Measurements from ENCODE around the gene PRDX1.

The PRDX1 gene

DNA sequence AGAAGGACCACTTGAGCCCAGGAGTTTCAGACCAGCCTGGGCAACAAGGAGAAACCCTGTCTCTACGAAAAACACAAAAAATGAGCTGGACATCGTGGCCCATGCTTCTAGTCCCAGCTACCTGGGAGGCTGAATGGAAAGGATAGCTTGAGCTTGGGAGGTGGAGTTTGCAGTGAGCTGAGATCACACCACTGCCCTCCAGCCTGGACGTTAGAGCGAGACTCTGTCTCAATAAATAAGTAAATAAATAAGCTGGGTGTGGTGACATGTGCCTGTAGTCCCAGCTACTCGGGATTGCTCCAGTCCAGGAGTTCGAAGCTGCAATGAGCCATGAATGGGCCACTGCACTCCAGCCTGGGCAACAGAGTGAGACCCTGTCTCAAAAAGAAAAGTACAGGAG lies 32.5 kb upstream of the PRDX1 start:
- no peak for TF ChIP-seq YY1 (IDR thresholded peaks at IDR 0.05; ENCODE audit: low read depth)
- no peak for TF ChIP-seq ZBTB7A (IDR thresholded peaks at IDR 0.05; ENCODE audit: low read depth)
- no peak for TF ChIP-seq RAD21 (IDR thresholded peaks at IDR 0.05; ENCODE audit: low read depth)
- TF ChIP-seq NFIC (IDR thresholded peaks at IDR 0.05), result no peak
- no peak for TF ChIP-seq EGR1 (IDR thresholded peaks at IDR 0.05)
- no peak for TF ChIP-seq CEBPB (IDR thresholded peaks at IDR 0.05)
- no peak for TF ChIP-seq TEAD4 (IDR thresholded peaks at IDR 0.05)
- no peak for TF ChIP-seq EP300 (IDR thresholded peaks at IDR 0.05; ENCODE audit: borderline replicate concordance)
- TF ChIP-seq, protein P1, sequence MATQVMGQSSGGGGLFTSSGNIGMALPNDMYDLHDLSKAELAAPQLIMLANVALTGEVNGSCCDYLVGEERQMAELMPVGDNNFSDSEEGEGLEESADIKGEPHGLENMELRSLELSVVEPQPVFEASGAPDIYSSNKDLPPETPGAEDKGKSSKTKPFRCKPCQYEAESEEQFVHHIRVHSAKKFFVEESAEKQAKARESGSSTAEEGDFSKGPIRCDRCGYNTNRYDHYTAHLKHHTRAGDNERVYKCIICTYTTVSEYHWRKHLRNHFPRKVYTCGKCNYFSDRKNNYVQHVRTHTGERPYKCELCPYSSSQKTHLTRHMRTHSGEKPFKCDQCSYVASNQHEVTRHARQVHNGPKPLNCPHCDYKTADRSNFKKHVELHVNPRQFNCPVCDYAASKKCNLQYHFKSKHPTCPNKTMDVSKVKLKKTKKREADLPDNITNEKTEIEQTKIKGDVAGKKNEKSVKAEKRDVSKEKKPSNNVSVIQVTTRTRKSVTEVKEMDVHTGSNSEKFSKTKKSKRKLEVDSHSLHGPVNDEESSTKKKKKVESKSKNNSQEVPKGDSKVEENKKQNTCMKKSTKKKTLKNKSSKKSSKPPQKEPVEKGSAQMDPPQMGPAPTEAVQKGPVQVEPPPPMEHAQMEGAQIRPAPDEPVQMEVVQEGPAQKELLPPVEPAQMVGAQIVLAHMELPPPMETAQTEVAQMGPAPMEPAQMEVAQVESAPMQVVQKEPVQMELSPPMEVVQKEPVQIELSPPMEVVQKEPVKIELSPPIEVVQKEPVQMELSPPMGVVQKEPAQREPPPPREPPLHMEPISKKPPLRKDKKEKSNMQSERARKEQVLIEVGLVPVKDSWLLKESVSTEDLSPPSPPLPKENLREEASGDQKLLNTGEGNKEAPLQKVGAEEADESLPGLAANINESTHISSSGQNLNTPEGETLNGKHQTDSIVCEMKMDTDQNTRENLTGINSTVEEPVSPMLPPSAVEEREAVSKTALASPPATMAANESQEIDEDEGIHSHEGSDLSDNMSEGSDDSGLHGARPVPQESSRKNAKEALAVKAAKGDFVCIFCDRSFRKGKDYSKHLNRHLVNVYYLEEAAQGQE (IDR thresholded peaks at IDR 0.05; ENCODE audit: low read depth), result no peak
- TF ChIP-seq TAF1 (IDR thresholded peaks at IDR 0.05; ENCODE audit: low read depth), result no peak
- TF ChIP-seq TCF12 (IDR thresholded peaks at IDR 0.05; ENCODE audit: low read depth), result no peak
- TF ChIP-seq FOXM1 (IDR thresholded peaks at IDR 0.05; ENCODE audit: borderline replicate concordance, low read depth), result no peak
- no peak for TF ChIP-seq USF1 (IDR thresholded peaks at IDR 0.05)
- no peak for TF ChIP-seq CREB1 (IDR thresholded peaks at IDR 0.05; ENCODE audit: low read depth)
- no peak for TF ChIP-seq MAX (IDR thresholded peaks at IDR 0.05)

DNA sequence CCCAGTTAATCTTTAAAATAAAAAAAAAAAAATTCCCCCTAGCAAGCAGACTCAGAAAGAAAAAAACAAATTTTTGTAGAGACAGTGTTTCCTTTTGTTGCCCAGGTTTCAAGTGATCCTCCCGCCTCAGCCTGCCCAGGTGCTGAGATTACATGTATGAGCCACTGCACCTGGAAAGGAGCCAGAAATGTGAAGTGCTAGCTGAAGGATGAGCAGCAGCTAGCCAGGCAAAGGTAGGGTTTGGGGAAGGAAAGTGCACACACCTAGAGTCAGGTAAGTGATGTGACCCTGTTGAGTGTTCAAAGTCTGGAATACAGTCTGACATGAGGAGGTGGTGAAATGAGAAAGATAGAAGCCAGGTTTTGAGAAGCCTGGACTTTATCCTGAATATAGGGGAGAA lies 30.6 kb upstream of the PRDX1 start:
- TF ChIP-seq USF1 (IDR thresholded peaks at IDR 0.05), result no peak
- TF ChIP-seq CREB1 (IDR thresholded peaks at IDR 0.05; ENCODE audit: low read depth), result no peak
- TF ChIP-seq CEBPB (IDR thresholded peaks at IDR 0.05), result no peak
- no peak for TF ChIP-seq FOXM1 (IDR thresholded peaks at IDR 0.05; ENCODE audit: borderline replicate concordance, low read depth)

DNA sequence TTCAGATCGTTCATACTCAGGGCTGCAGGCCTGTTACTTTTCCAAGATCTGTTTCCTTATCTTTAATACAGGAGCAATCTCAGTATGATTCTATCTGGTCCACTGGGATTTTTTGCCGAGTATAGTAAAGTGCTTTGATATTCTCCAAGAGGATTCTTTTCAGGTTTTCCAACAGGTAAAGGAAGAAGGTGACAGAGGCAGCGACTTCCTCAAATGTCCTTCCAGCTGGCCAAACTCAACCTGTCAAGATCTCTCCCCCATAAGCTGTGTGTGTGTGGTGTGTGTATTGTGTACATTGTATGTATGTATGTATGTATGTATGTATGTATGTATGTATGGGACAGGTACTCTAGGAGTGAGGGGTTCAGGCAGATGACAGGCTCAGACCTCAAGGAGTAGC lies 30.0 kb upstream of the PRDX1 start:
- TF ChIP-seq NFIC (IDR thresholded peaks at IDR 0.05), result no peak
- TF ChIP-seq CREB1 (IDR thresholded peaks at IDR 0.05; ENCODE audit: low read depth), result no peak
- TF ChIP-seq, protein P1 (IDR thresholded peaks at IDR 0.05; ENCODE audit: low read depth), result no peak
- no peak for TF ChIP-seq CEBPB (IDR thresholded peaks at IDR 0.05)
- TF ChIP-seq TEAD4 (IDR thresholded peaks at IDR 0.05), result no peak
- TF ChIP-seq USF1 (IDR thresholded peaks at IDR 0.05), result no peak
- TF ChIP-seq EGR1 (IDR thresholded peaks at IDR 0.05), result no peak
- no peak for TF ChIP-seq TCF12 (IDR thresholded peaks at IDR 0.05; ENCODE audit: low read depth)
- no peak for TF ChIP-seq TAF1 (IDR thresholded peaks at IDR 0.05; ENCODE audit: low read depth)
- TF ChIP-seq FOXM1 (IDR thresholded peaks at IDR 0.05; ENCODE audit: borderline replicate concordance, low read depth), result no peak
- no peak for TF ChIP-seq ZBTB7A (IDR thresholded peaks at IDR 0.05; ENCODE audit: low read depth)

DNA sequence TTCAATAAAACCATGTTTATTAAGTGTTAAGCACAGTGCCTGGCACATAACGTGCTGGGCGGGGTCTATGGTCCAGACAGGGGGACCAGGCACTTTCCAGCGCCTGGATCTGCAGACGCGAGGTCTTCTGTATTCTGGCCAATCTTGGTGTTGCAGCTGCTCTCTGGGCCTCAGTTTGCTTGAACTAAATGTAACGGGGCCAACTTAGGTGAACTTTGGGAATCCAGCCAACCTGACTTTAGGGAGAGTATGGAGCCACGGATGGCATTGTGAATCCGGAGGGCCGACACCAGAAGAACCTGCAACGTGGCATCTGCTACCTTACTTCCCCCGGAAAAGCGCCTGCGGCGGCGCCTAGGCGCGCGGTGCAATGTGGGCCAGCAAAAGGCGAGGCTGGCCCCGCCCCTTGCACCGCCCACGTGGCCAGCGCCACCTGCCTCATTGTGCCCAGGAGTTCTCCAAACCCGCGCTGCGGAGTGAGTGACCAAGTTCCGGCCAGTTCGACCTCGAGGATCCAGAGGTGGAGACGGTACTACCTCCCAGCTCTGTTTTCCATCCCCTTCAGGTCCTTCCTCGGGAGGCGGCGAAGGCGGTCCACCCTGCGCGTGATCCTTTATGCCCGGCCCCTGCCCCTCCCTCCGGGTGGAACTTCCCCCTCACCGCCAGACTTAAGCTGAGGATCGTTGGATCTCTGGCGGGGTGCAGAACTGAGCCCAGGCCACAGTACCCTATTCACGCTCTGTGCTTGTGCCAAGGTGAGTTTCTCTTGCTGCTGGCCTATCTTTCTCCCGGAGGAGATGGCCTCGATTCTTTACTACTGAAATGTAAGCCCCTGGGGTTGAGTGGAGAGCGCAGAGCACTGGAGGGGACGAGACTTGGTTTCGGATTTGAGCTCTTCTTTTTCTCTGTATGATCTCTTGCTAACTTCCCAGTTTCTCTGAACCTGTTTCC lies 29.0 kb upstream of the PRDX1 start, which contains the start of gene AKR1A1:
Gene AKR1A1 (plus strand): TSS at position 426 of the 951 bp plus-strand sequence. CDS start 10,969 bp downstream, outside the sequence.
- TF ChIP-seq EGR1 (IDR thresholded peaks at IDR 0.05), result peak; percentile 78
- TF ChIP-seq CEBPB (IDR thresholded peaks at IDR 0.05), result no peak
- peak; percentile 31; the same call in 1 of the 2 replicates for TF ChIP-seq TCF12 (IDR thresholded peaks at IDR 0.05; ENCODE audit: low read depth)
- TF ChIP-seq RAD21 (IDR thresholded peaks at IDR 0.05; ENCODE audit: low read depth), result no peak
- TF ChIP-seq MAX (IDR thresholded peaks at IDR 0.05), result peak; percentile 99
- no peak for TF ChIP-seq YY1 (IDR thresholded peaks at IDR 0.05; ENCODE audit: low read depth)
- peak; percentile 83 for TF ChIP-seq TAF1 (IDR thresholded peaks at IDR 0.05; ENCODE audit: low read depth)
- peak; percentile 16; the same call in 1 of the 2 replicates for TF ChIP-seq EP300 (IDR thresholded peaks at IDR 0.05; ENCODE audit: borderline replicate concordance)
- TF ChIP-seq USF1 (IDR thresholded peaks at IDR 0.05), result peak; percentile 94

Data from Ishikawa (cell line).